ENCODE data around the gene REXO4.
A peak's percentile ranks its signal among the peaks of the same experiment; 100 is the strongest.

The REXO4 gene

DNA sequence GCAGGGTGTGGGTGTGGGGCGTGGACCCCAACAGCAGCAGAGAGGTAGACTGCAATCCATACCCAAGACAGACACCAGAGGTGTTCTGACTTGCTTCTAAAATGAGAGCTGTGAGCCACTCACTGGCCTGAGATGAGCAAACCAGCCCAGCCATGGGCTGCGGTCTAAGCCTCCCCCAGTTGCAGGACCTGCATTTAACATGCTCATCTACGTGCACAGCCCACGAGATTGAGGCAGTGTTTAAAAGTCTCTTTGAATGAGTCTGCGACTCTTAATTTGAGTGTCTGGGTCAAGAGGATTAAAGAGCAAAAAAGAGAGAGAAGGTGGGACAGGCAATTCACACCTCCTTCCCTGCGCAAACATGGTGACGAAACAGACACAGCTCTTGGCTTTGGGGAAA, 47.9 kb downstream of the REXO4 start:
- no peak for DNase-seq (ENCODE audit: low read depth in 3 of 3, low spot score in 1 of 3)

DNA sequence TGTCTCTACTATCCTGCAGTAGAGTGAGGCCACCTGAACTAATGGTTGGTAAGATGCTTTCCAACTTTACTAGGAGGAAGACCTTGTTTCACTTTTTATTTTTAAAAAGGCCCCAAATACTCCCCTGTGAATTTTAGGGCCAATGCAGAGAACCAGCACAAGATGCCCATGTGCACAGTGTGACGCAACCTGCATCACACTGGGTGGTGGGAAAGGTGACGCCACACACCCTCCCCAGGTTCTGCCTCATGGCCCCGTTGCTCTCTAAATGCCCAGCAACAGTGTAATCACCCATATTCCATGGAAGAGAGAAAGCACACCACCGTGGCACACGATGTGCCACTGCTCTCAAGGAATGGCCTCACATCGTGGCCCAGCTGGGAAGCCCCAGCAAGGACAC, 48.4 kb downstream of the REXO4 start:
- no peak for DNase-seq (ENCODE audit: low read depth in 3 of 3, low spot score in 1 of 3)

DNA sequence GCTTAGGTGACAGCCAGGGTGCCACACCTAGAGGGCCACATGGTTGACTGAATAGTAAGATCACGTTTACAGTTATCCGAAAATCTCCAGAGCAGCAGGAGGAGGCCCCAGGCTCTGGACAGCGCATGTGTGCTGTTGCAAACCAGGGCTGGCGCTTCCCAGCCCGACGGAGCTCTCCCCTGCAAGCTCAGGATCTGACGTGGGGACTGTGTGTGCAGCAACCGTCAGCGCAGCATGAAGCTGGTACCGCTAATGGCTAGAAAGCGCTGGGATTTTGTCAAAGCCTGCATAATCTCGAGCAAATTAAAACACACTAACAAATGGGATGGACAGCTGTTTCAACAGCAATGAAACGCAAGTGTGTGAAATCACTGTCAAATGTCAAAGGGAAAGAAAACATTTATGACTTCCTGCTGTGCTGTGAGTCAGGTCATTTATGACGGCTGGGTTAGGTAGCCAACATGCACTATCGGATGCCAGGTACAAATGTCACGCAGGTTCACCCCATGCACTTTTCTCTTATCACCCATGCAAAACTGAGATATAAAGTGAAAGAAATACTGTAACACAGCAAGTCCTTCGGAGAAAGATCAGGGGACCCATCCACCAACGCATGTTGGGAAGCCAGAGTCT, 49.4 kb downstream of the REXO4 start:
- DNase-seq (ENCODE audit: low read depth in 3 of 3, low spot score in 1 of 3): no peak

DNA sequence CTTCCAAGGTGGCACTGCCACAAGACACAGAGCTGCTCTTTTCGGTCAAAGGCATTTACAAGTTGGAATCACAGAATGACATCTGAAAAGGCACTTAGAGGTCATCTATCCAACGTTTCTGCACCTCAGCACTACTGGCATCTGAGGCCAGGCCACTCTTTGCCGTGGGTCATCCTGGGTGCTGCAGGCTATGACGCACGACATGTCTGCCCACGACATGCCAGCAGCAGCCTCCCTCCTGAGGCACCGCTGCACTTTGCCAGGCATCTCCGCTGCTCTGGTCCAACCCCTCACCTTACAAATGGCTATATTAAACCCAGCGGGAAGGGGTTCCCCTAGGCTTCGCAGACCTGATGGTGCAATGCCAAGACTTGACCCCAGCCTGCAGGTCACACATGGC, 50.0 kb downstream of the REXO4 start:
- DNase-seq (ENCODE audit: low read depth in 3 of 3, low spot score in 1 of 3): no peak

- DNase-seq (ENCODE audit: low read depth in 3 of 3, low spot score in 1 of 3): no peak
Measured at GRCh38 chr9:133367221-133367620, 50.6 kb downstream of the REXO4 start.

DNA sequence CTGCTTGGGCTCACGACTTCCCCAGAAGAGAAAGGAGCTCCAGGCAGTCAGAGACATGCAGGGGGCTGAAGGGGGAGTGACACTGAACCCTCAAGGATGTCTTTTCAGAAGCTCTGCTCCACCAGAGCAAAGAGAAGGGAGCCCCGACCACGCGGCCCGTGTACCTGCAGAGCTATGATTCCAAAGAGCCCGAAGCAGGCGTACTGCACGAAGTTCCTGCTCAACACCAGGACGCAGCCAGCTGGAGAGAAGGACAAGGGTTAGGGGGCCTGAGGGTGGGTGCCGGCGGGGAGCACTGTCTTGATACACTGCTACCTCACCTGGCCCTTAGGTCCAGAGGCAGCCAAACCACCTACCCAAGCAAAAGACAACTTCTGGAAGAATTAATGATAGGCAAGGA, 51.4 kb downstream of the REXO4 start:
- no peak for DNase-seq (ENCODE audit: low read depth in 3 of 3, low spot score in 1 of 3)

GRCh38 chr9:133362359-133363044, 55.3 kb downstream of the REXO4 start:
- DNase-seq (ENCODE audit: low read depth in 3 of 3, low spot score in 1 of 3): no peak

DNA sequence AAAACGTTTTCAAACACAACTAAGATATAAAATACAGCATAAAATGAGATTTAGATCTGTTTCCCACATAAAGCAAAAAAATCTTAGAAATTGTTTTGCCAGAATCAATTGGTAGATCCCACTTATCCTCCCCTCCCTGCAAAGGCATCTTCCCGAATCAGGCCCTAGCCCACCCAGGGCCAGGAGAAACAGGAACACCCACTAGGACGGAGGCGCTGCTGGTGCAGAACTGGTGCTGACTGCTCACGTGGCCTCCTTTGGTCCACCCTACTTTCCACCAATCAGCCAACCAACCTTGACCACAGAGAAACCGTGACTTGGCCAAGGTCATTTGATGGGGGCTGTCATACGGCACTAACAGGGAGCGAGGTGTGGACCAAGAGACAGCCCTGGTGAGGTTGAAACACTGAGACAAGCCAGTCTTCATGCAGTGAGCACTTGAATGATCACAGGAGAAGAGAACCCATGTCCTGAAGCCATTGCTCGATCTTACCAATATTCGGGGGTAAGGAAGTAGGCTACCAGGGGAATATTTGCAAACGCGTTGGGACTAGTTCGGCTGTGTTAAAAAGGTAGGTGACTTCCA, 56.2 kb downstream of the REXO4 start:
- no peak for DNase-seq (ENCODE audit: low read depth in 3 of 3, low spot score in 1 of 3)

GRCh38 chr9:133360400-133361393, 57.1 kb downstream of the REXO4 start:
- DNase-seq (ENCODE audit: low read depth in 3 of 3, low spot score in 1 of 3): no peak

DNA sequence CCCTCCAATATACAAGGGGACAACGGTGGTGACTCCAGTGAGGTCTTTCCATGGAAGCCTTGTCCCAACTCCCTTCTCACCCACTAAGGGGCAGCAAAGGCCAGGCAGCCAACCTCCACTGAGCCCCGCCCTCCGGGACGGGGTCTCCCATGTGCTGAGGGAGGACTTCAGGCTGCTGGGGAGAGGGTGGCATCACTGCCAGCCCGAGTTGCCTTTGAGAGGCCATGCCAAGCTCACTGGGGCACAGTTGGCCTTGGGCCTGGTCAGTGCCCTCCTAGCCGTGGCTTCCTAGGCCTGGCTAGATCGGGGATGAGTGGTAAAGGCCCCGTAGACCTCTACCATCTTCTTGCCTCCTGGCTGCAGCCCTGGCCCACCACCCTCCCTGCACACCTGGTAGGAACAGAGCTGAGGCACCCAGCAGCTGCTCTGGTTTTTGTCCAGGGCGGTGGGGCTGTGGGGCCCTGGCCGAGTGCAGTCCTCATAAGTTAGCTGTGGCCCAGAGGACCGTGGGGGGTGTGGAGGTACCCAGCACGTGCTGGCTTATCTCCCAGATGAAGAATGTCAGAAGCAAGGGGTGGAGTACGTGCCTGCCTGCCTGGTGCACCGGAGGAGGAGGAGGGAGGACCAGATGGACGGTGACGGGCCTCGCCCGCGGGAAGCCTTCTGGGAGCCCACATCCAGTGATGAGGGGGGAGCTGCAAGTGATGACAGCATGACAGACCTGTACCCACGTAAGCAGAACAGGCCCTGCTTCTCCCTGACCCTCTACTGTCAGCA, 58.2 kb downstream of the REXO4 start:
- no peak for DNase-seq (ENCODE audit: low read depth in 3 of 3, low spot score in 1 of 3)

DNA sequence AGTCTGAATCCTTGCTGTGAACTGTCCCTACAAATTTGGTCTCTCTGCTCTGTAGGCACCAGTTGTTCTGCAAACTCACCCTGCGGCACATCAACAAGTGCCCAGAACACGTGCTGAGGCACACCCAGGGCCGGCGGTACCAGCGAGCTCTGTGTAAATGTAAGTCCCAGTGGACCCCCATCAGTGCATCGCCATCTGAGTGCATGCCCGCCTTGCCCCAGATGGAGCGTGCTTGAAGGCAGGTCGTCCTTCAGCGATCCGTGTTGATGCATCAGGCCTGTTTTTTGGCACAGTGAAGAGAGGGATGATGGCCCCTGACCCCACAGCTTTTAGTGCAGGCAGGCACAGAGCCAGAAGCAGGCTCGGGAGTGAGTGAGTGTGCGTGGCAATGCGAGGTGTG, 60.2 kb downstream of the REXO4 start:
- DNase-seq (ENCODE audit: low read depth in 3 of 3, low spot score in 1 of 3): no peak

DNA sequence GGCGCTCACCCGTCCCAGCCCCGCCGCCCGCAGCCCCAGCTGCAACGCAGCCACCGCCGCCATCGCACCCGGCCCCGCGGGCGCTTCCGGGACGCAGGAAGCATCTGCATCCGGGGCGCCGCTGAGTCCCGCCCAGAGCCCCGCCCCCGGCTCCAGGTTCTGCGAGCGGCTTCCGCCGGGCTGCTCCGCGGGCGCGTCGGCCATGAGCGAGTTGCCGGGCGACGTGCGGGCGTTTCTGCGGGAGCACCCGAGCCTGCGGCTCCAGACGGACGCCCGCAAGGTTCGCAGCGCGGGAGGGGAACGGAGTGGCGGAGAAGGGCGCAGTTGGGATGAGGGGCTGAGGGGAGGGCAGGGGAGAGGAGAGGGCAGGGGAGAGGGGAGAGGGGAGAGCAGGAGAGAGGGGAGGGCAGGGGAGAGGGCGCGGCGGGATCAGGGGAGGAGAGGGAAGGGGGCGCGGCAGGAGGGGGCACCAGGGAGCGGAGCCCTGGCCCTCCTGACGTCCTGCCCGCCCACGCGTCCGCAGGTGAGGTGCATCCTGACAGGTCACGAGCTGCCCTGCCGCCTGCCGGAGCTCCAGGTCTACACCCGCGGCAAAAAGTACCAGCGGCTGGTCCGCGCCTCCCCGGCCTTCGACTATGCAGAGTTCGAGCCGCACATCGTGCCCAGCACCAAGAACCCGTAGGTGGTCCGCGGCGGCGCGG, 61.3 kb downstream of the REXO4 start, which contains the start of the genes SURF1 and SURF2:
TSS of gene SURF1 (minus strand) at position 97 of the 701 bp plus-strand sequence. CDS start at position 63, 34 bp downstream.
TSS of gene SURF2 (plus strand) at position 160 of the 701 bp plus-strand sequence. CDS start at position 203, 43 bp downstream.
- DNase-seq (ENCODE audit: low read depth in 3 of 3, low spot score in 1 of 3): peak; percentile 61 to 91 (median 75)
